Keratinocyte (primary cell): Measurements from ENCODE around the gene TRMT10B.

Experiments
- CTCF ChIP-seq, 3 experiments: IDR thresholded peaks in 1 of 3; conservative IDR thresholded peaks in 1 of 3; optimal IDR thresholded peaks in 1 of 3; 2 replicates in 2 of 3; 3 replicates in 1 of 3; pipeline versions ENCODE3 to v1.5.1; 2011; ENCODE audit warnings: low read length in 3 of 3, mild to moderate bottlenecking in 3 of 3, moderate library complexity in 2 of 3, control low read depth in 1 of 3, inconsistent platforms in 1 of 3; ENCODE audit not compliant: insufficient read depth in 2 of 3; ENCODE audit errors: extremely low read depth in 1 of 3
- EZH2 ChIP-seq: IDR thresholded peaks from one replicate; pipeline ENCODE4 v1.6.1; 2012; ENCODE audit warnings: inconsistent platforms, mild to moderate bottlenecking, low read length, moderate library complexity

DNA sequence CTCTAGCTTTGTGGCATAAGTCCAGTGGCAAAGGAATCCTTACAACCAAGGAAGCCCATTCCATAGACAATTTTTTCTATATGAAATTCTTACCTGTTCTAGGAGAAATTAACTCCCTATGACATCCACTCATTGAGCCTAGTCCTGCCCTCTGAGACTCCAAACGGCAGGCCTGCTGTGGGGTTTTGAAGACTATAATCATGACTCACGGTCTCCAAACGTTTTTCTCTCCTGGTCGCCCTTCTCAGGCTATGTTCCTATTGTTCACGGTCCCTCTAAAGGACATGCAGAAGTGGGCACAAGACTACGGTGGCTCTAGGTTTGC is 30.6 kb downstream of the TRMT10B start:
- TF ChIP-seq CTCF (optimal IDR thresholded peaks at IDR 0.05 in 1 of 3, IDR thresholded peaks at IDR 0.05 in 1 of 3, conservative IDR thresholded peaks at IDR 0.05 in 1 of 3; ENCODE audit: extremely low read depth in 1 of 3, insufficient read depth in 2 of 3, low read length in 3 of 3) (no peak), EZH2 (no peak)
